K562 (cell line): ENCODE data around the gene C2orf81. TPM values are rescaled to one million over a fixed set of nuclear protein-coding genes. Genes with fewer than 3 reads are reported as not detected.

Experiments used
- ATAC-seq: fragments of 200-7000 bp; cut with Tn5 transposase; 3 replicates; pipeline ENCODE4 v1.9.1; 2020; ENCODE audit warnings: moderate library complexity
- BruUV-seq: library from RNA; stranded (reverse); fragments of 400-500 nt; replicated peaks from 2 replicates; lab custom pipeline; 2021; lab: Mats Ljungman, UMichigan
- CTCF ChIA-PET: fragments of 300-600 bp; formaldehyde crosslinking; extraction: SDS; loops from one replicate; lab custom pipeline; 2021; ENCODE audit warnings: low intra/inter-chr PET ratio; lab: Yijun Ruan, JAX
- POLR2A ChIA-PET: fragments of 300-600, 350-650 bp; sonication (Branson Sonifier 250); formaldehyde crosslinking; extraction: SDS; loops from one replicate; lab custom pipeline; 2021; ENCODE audit warnings: antibody characterized with exemption, inconsistent platforms; lab: Yijun Ruan, JAX
- DNase-seq, 4 experiments: peaks; one replicate each; pipeline versions ENCODE4 v3.0.0 to v3.0.0-alpha.2; 2011 to 2018; ENCODE audit warnings: low spot score in 3 of 4, mixed read lengths in 3 of 4; ENCODE audit errors: extremely low read depth in 1 of 4
- FAIRE-seq: peaks from 2 replicates; lab custom pipeline; 2011; peaks lifted over from hg19 to GRCh38; lab: Jason Lieb, UNC
- H2AFZ ChIP-seq: 2 replicates; pipeline ENCODE4 v1.6.0; 2011; ENCODE audit warnings: low read depth, low read length, control low read depth, inconsistent platforms
- H3K27ac ChIP-seq: fragments of 200-600 bp; 3 replicates; pipeline ENCODE4 v1.8.0; 2011; ENCODE audit warnings: low read depth, mild to moderate bottlenecking, control low read depth, inconsistent platforms, low read length, moderate library complexity, mixed read lengths; ENCODE audit errors: extremely low read depth
- H3K27me3 ChIP-seq, 2 experiments: fragments of 300-600 bp in 1 of 2; 2 replicates in 1 of 2; 3 replicates in 1 of 2; pipeline versions ENCODE4 v1.6.0 to v1.8.0; 2011; ENCODE audit warnings: inconsistent platforms in 2 of 2, low read length in 2 of 2, mild to moderate bottlenecking in 1 of 2, mixed read lengths in 1 of 2, moderate library complexity in 1 of 2; ENCODE audit not compliant: control insufficient read depth in 2 of 2, insufficient read depth in 2 of 2
- H3K36me3 ChIP-seq: fragments of 300-600 bp; 3 replicates; pipeline ENCODE4 v1.8.0; 2011; ENCODE audit warnings: mild to moderate bottlenecking, low read length, inconsistent platforms; ENCODE audit not compliant: control insufficient read depth, insufficient read depth
- H3K4me1 ChIP-seq, 2 experiments: fragments of 200-600 bp in 1 of 2; replicated peaks in 1 of 2; 2 replicates in 1 of 2; 3 replicates in 1 of 2; pipeline versions ENCODE4 v1.5.1 to v1.8.0; 2011; ENCODE audit warnings: inconsistent platforms in 2 of 2, low read length in 2 of 2, mild to moderate bottlenecking in 1 of 2, mixed read lengths in 1 of 2, moderate library complexity in 1 of 2; ENCODE audit not compliant: control insufficient read depth in 2 of 2, insufficient read depth in 2 of 2
- H3K4me2 ChIP-seq: 2 replicates; pipeline ENCODE4 v1.6.1; 2011; ENCODE audit warnings: low read length, control low read depth, inconsistent platforms, mixed read lengths; ENCODE audit not compliant: insufficient read depth
- H3K4me3 ChIP-seq: fragments of 200-600 bp; sonication (generic), shearing (Covaris generic); 2 replicates; pipeline ENCODE4 v1.5.1; 2016; ENCODE audit warnings: control low read depth, inconsistent platforms
- H3K79me2 ChIP-seq: fragments of 200-600 bp; 3 replicates; pipeline ENCODE4 v1.8.0; 2011; ENCODE audit warnings: low read length, inconsistent platforms; ENCODE audit not compliant: control insufficient read depth, insufficient read depth
- H3K9ac ChIP-seq, 2 experiments: 2 replicates each; pipeline versions ENCODE4 v1.6.0 to v1.6.1; 2011; ENCODE audit warnings: low read depth in 2 of 2, low read length in 2 of 2, control low read depth in 1 of 2, inconsistent platforms in 1 of 2, mild to moderate bottlenecking in 1 of 2, mixed read lengths in 1 of 2; ENCODE audit not compliant: insufficient read depth in 1 of 2
- H3K9me1 ChIP-seq: one replicate; pipeline ENCODE4 v1.6.0; 2011; ENCODE audit warnings: inconsistent platforms, mild to moderate bottlenecking, low read length, moderate library complexity; ENCODE audit not compliant: control insufficient read depth, insufficient read depth
- H3K9me3 ChIP-seq: replicated peaks from 2 replicates; pipeline ENCODE4 v1.5.1; 2011; ENCODE audit warnings: low read depth, low read length, inconsistent platforms; ENCODE audit not compliant: control insufficient read depth, insufficient read depth
- H4K20me1 ChIP-seq: replicated peaks from 2 replicates; pipeline ENCODE4 v1.6.1; 2011; ENCODE audit warnings: low read length, inconsistent platforms, mixed read lengths; ENCODE audit not compliant: control insufficient read depth, insufficient read depth
- CREB5 ChIP-seq: fragments of 250-450 bp; sonication (Bioruptor Pico); IDR thresholded peaks from 2 replicates; pipeline ENCODE4 v1.5.0; 2020; ENCODE audit warnings: mild to moderate bottlenecking
- E2F4 ChIP-seq: sonication (generic); formaldehyde crosslinking; IDR thresholded peaks from 2 replicates; pipeline ENCODE4 v1.8.0; 2022; ENCODE audit warnings: mild to moderate bottlenecking, low read depth, missing genetic modification reagents
- GTF2E2 ChIP-seq: fragments of 200-800 bp; sonication (Bioruptor generic); IDR thresholded peaks from 2 replicates; pipeline ENCODE4 v1.6.1; 2016; ENCODE audit warnings: missing genetic modification characterization, missing compliant biosample characterization
- IRF2 ChIP-seq: sonication (generic); formaldehyde crosslinking; IDR thresholded peaks from 2 replicates; pipeline ENCODE4 v1.8.1; 2022; ENCODE audit warnings: mild to moderate bottlenecking, missing genetic modification reagents
- MED1 ChIP-seq: sonication (generic); formaldehyde crosslinking; IDR thresholded peaks from 2 replicates; pipeline ENCODE4 v1.8.1; 2023; ENCODE audit warnings: missing genetic modification reagents, borderline replicate concordance
- PATZ1 ChIP-seq: fragments of 250-450 bp; sonication (Bioruptor Pico); IDR thresholded peaks from 2 replicates; pipeline ENCODE4 v1.5.0; 2020; ENCODE audit warnings: mild to moderate bottlenecking, borderline replicate concordance
- TEAD1 ChIP-seq, 2 experiments: fragments of 450-650 bp in 1 of 2; sonication (generic) in 1 of 2; formaldehyde crosslinking; IDR thresholded peaks; 2 replicates each; pipeline versions ENCODE4 v1.4.0 to v1.8.0; 2020 to 2022; ENCODE audit warnings: mild to moderate bottlenecking in 2 of 2, missing genetic modification reagents in 1 of 2
- ZBTB26 ChIP-seq: fragments of 450-650 bp; formaldehyde crosslinking; IDR thresholded peaks from 2 replicates; pipeline ENCODE4 v1.4.0; 2022; ENCODE audit warnings: missing genetic modification characterization
- ZNF282 ChIP-seq: sonication (generic); formaldehyde crosslinking; IDR thresholded peaks from 2 replicates; pipeline ENCODE4 v1.8.1; 2023; ENCODE audit warnings: missing genetic modification reagents
- ZNF398 ChIP-seq: fragments of 250-450 bp; sonication (Bioruptor Pico); IDR thresholded peaks from 2 replicates; pipeline ENCODE4 v1.8.0; 2021; ENCODE audit warnings: moderate library complexity, mild to moderate bottlenecking, inconsistent platforms
- ZNF507 ChIP-seq: conservative IDR thresholded peaks from 2 replicates; pipeline ENCODE4 v1.6.1; 2017; ENCODE audit warnings: missing genetic modification characterization, missing compliant biosample characterization
- WGBS: fragments of 100-300 bp; shearing (Covaris generic); methylation state at CpG from one replicate; pipeline ENCODE4 v1.1.6; 2016; ENCODE audit warnings: low coverage, mixed read lengths; ENCODE audit not compliant: insufficient coverage; ENCODE audit errors: missing lambda C conversion rate; 5-methylcytosine and 5-hydroxymethylcytosine counted together
- in situ Hi-C: fragments of 300-500 bp; cut with MboI; formaldehyde crosslinking; loops from 4 replicates; pipeline ENCODE4 v1.15.0; 2018; ENCODE audit warnings: inconsistent platforms, mixed read lengths
- intact Hi-C: fragments of 100-400 bp; cut with micrococcal nuclease; formaldehyde crosslinking; loops from 2 replicates; pipeline ENCODE4 v1.14.2; 2022
- polyA plus RNA-seq, 8 experiments: library from polyadenylated mRNA; depleted of rRNA in 4 of 8; stranded (reverse) in 5 of 8; unstranded in 3 of 8; fragments of >200 nt; fragmentation: Nextera tagmentation in 2 of 8; fragmentation: Illumina TruSeq in 1 of 8; extraction: Ambion mirVana in 2 of 8; extraction: Trizol in 1 of 8; gene quantifications; 2 replicates each; pipeline versions ENCODE4 v1.2.1 to v1.2.3, GENCODE V29; 2011 to 2014; ENCODE audit warnings: inconsistent platforms in 1 of 8, missing spikeins in 1 of 8
- total RNA-seq, 7 experiments: library from RNA; depleted of rRNA in 6 of 7; stranded (reverse); fragments of >200 nt in 6 of 7; fragmentation: Illumina TruSeq in 2 of 7; extraction: Trizol in 2 of 7; gene quantifications; 2 replicates each; pipeline versions ENCODE4 v1.2.1 to v1.2.3, GENCODE V29; 2011 to 2021; ENCODE audit warnings: low replicate concordance in 1 of 7

C2orf81 gene
- total and polyA plus RNA-seq, 9 of the 15 experiments (the other 6 are each of a cell fraction or from before 2014, with no cell fraction given) = 0.06 TPM; not detected in 8

- TF ChIP-seq ZBTB26 = no peak
- no peak for TF ChIP-seq ZNF282 (CRISPR knock-in tag)
Observed at GRCh38 chr2:74369976-74370375, 51.4 kb downstream of the C2orf81 start (continued).

GRCh38 chr2:74368499-74368898, 52.9 kb downstream of the C2orf81 start:
- FAIRE-seq (no peak), DNase-seq (no peak), ATAC-seq (no peak)
- H3K9ac ChIP-seq = no peak overlapping the region
- ChIA-PET CTCF (no interaction called here), POLR2A (no interaction called here)
- H3K27ac ChIP-seq = no peak overlapping the region
- 91% methylated on average over 5 of the region's 5 CpGs for WGBS
- no TSS peak for BruUV-seq
- no peaks in the 10 kb centered on the region for H3K27me3 ChIP-seq
- no peak overlapping the region for H2AFZ ChIP-seq
- intact Hi-C loops = no loop called here
- H3K36me3 ChIP-seq = peaks cover 76% of the 10 kb centered on the region
- TF ChIP-seq GTF2E2 (tag) (no peak), CREB5 (CRISPR knock-in tag) (no peak), ZNF398 (CRISPR knock-in tag) (no peak), MED1 (CRISPR knock-in tag) (no peak), PATZ1 (no peak), IRF2 (CRISPR knock-in tag) (no peak), E2F4 (CRISPR knock-in tag) (no peak), ZNF507 (tag) (no peak), TEAD1 (CRISPR knock-in tag; IDR thresholded peaks at IDR 0.05) (no peak)
- H3K4me3 ChIP-seq = no peak overlapping the region
- peaks cover 4 to 5% of the 10 kb centered on the region in 2 experiments; a peak in 2 of 5 replicates for H3K4me1 ChIP-seq
- H3K4me2 ChIP-seq = no peak overlapping the region
- H3K9me1 ChIP-seq = no peaks in the 10 kb centered on the region
- no peaks in the 10 kb centered on the region for H4K20me1 ChIP-seq
- H3K79me2 ChIP-seq = no peaks in the 10 kb centered on the region
- H3K9me3 ChIP-seq = no peaks in the 10 kb centered on the region
- in situ Hi-C loops = no loop called here
